Sigmoid colon (tissue), 3 donors: ENCODE measurements around the gene HAUS5.

Experiments
- POLR2A ChIP-seq, 2 donors: fragments of 450-650 bp; IDR thresholded peaks; one replicate each; pipeline ENCODE4 v1.6.1; 2016; ENCODE audit warnings: antibody characterized with exemption in 2 of 2, mild to moderate bottlenecking in 2 of 2, moderate library complexity in 2 of 2
- TF ChIP-seq, protein P1 (sequence below), 4 experiments: fragments of 450-650 bp in 3 of 4; fragments of 200-600 bp in 1 of 4; IDR thresholded peaks; one replicate each; pipeline ENCODE4 v1.5.1; 2016 to 2019; ENCODE audit warnings: antibody characterized with exemption in 4 of 4, mild to moderate bottlenecking in 3 of 4, moderate library complexity in 2 of 4

DNA sequence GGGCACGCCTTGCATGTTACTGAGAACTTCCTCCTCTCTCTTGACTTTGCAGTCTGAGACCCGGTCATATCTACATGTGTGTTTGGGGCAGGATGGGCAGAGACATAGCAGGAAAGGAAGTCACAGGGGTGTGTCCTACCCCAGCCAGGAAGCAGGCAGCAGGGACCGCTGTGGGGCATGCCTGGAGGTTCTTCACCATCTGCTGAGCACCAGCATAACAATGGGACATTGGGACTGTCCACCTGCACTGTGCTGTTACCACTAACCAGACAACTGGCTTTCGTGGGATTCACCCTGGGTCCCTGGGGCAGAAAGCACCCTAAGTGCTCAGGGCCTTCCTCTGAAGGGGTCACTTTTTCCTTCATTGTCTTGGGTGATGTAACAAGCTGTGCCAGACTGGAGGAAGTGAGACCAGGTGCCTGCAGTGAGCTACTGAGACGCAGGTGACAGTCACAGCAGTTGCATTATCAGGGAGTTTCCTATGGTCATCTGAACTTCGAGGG lies 2.6 kb upstream of the HAUS5 start:
- TF ChIP-seq, protein P1, sequence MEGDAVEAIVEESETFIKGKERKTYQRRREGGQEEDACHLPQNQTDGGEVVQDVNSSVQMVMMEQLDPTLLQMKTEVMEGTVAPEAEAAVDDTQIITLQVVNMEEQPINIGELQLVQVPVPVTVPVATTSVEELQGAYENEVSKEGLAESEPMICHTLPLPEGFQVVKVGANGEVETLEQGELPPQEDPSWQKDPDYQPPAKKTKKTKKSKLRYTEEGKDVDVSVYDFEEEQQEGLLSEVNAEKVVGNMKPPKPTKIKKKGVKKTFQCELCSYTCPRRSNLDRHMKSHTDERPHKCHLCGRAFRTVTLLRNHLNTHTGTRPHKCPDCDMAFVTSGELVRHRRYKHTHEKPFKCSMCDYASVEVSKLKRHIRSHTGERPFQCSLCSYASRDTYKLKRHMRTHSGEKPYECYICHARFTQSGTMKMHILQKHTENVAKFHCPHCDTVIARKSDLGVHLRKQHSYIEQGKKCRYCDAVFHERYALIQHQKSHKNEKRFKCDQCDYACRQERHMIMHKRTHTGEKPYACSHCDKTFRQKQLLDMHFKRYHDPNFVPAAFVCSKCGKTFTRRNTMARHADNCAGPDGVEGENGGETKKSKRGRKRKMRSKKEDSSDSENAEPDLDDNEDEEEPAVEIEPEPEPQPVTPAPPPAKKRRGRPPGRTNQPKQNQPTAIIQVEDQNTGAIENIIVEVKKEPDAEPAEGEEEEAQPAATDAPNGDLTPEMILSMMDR (IDR thresholded peaks at IDR 0.05) = no peak
- TF ChIP-seq POLR2A (IDR thresholded peaks at IDR 0.05) = no peak
